ENCODE data around the gene LPAR6.
A peak's percentile ranks its signal among the peaks of the same experiment; 100 is the strongest.

Gene LPAR6

GRCh38 chr13:48414501-48414900 lies 1.6 kb upstream of the LPAR6 start:
- no peak for DNase-seq (ENCODE audit: low spot score)

GRCh38 chr13:48411841-48412531 lies 927 bp downstream of the LPAR6 start:
- peak; percentile 18 for DNase-seq (ENCODE audit: low spot score)

GRCh38 chr13:48411147-48411794 lies 1.6 kb downstream of the LPAR6 start:
- no peak for DNase-seq (ENCODE audit: low spot score)

GRCh38 chr13:48410199-48410598 lies 2.7 kb downstream of the LPAR6 start:
- DNase-seq (ENCODE audit: low spot score) = no peak

- DNase-seq (ENCODE audit: low spot score) = no peak
These were observed 7.0 kb downstream of the LPAR6 start for GRCh38 chr13:48405875-48406274.

- no peak for DNase-seq (ENCODE audit: low spot score)
These were observed 8.0 kb downstream of the LPAR6 start for GRCh38 chr13:48404952-48405351.

- no peak for DNase-seq (ENCODE audit: low spot score)
These were observed 9.0 kb downstream of the LPAR6 start for GRCh38 chr13:48403913-48404312.

GRCh38 chr13:48403151-48403631 lies 9.7 kb downstream of the LPAR6 start:
- no peak for DNase-seq (ENCODE audit: low spot score)

- no peak for DNase-seq (ENCODE audit: low spot score)
These were observed 10.5 kb downstream of the LPAR6 start for GRCh38 chr13:48402325-48402932.

- no peak for DNase-seq (ENCODE audit: low spot score)
These were observed 11.4 kb downstream of the LPAR6 start for GRCh38 chr13:48401480-48401879.

- peak; percentile 56 for DNase-seq (ENCODE audit: low spot score)
These were observed 12.0 kb downstream of the LPAR6 start for GRCh38 chr13:48400850-48401291.

GRCh38 chr13:48400090-48400694 lies 12.7 kb downstream of the LPAR6 start:
- no peak for DNase-seq (ENCODE audit: low spot score)

GRCh38 chr13:48398450-48399095 lies 14.3 kb downstream of the LPAR6 start:
- peak; percentile 65 for DNase-seq (ENCODE audit: low spot score)

GRCh38 chr13:48397744-48398143 lies 15.2 kb downstream of the LPAR6 start:
- DNase-seq (ENCODE audit: low spot score) = no peak

- no peak for DNase-seq (ENCODE audit: low spot score)
These were observed 19.2 kb downstream of the LPAR6 start for GRCh38 chr13:48393698-48394085.

GRCh38 chr13:48393030-48393697 lies 19.7 kb downstream of the LPAR6 start:
- DNase-seq (ENCODE audit: low spot score) = no peak

GRCh38 chr13:48391257-48391656 lies 21.7 kb downstream of the LPAR6 start:
- DNase-seq (ENCODE audit: low spot score) = no peak

GRCh38 chr13:48386816-48387215 lies 26.1 kb downstream of the LPAR6 start:
- no peak for DNase-seq (ENCODE audit: low spot score)

GRCh38 chr13:48383384-48383783 lies 29.5 kb downstream of the LPAR6 start:
- no peak for DNase-seq (ENCODE audit: low spot score)

- no peak for DNase-seq (ENCODE audit: low spot score)
These were observed 32.3 kb downstream of the LPAR6 start for GRCh38 chr13:48380581-48380980.

GRCh38 chr13:48377857-48378256 lies 35.1 kb downstream of the LPAR6 start:
- no peak for DNase-seq (ENCODE audit: low spot score)

GRCh38 chr13:48370815-48371214 lies 42.1 kb downstream of the LPAR6 start:
- DNase-seq (ENCODE audit: low spot score) = no peak

Measured in kidney tubule cell (primary cell).